ENCODE measurements around the gene PSMD7. TPM values are rescaled to one million over a fixed set of nuclear protein-coding genes. Genes with fewer than 3 reads are reported as not detected.

The PSMD7 gene
- total and polyA plus RNA-seq, 2 donors (not counting 1 experiment from before 2014, with no cell fraction given) = 34.1 to 60.8 TPM

GRCh38 chr16:74253161-74253938, 43.3 kb upstream of the PSMD7 start:
- Histone ChIP-seq H3K9ac (ENCODE audit: low read length) (no peak overlapping the region), H3K4me2 (replicated peaks; ENCODE audit: low read depth, low read length, poor library complexity, severe bottlenecking) (no peak overlapping the region), H3K4me1 (ENCODE audit: control insufficient read depth in 2 of 2, insufficient read depth in 2 of 2, low read length in 2 of 2) (peaks cover 6 to 10% of the 10 kb centered on the region in 2 donors), H3K79me2 (ENCODE audit: control insufficient read depth, insufficient read depth, low read length) (no peaks in the 10 kb centered on the region), H3K9me3 (ENCODE audit: control extremely low read depth in 1 of 3, control insufficient read depth in 2 of 3, insufficient read depth in 1 of 3, low read length in 2 of 3) (peaks cover 0 to 1% (median 0%) of the 10 kb centered on the region in 3 donors), H3K27ac (ENCODE audit: low read length in 2 of 2) (no peak overlapping the region), H3K4me3 (ENCODE audit: control extremely low read depth in 1 of 5, extremely low read depth in 1 of 5, insufficient read depth in 1 of 5, low read depth in 2 of 5, low read length in 4 of 5) (no peak overlapping the region), H4K20me1 (ENCODE audit: control insufficient read depth, insufficient read depth, low read length, poor library complexity, severe bottlenecking) (no peaks in the 10 kb centered on the region), H3K27me3 (replicated peaks in 1 of 4; ENCODE audit: control extremely low read depth in 1 of 4, control insufficient read depth in 3 of 4, insufficient read depth in 4 of 4, low read length in 3 of 4) (peaks cover 0 to 2% (median 0%) of the 10 kb centered on the region in 4 experiments), H2AFZ (ENCODE audit: insufficient read depth, low read depth, low read length, poor library complexity, severe bottlenecking) (no peak overlapping the region), H3K36me3 (replicated peaks in 1 of 2; ENCODE audit: control extremely low read depth in 1 of 2, control insufficient read depth in 1 of 2, extremely low read depth in 1 of 2, insufficient read depth in 2 of 2, low read length in 1 of 2) (no peaks in the 10 kb centered on the region)
- ChIA-PET POLR2A (no interaction called here), CTCF (no interaction called here)
- H3K27ac Mint-ChIP-seq = no peak overlapping the region
- intact Hi-C loops (cut with micrococcal nuclease) = no loop called here
- WGBS (ENCODE audit: insufficient coverage) = 88% methylated on average over 3 of the region's 6 CpGs
- ATAC-seq (ENCODE audit: low read depth) (no peak), DNase-seq (no peak)
- H3K9me3 Mint-ChIP-seq (ENCODE audit: insufficient read depth) = no peaks in the 10 kb centered on the region
- TF ChIP-seq EZH2 (IDR thresholded peaks at IDR 0.05; ENCODE audit: borderline replicate concordance, insufficient read depth, low read depth, low read length, poor library complexity, severe bottlenecking) (no peak), CTCF (IDR thresholded peaks at IDR 0.05) (no peak)
- H3K4me1 Mint-ChIP-seq = peaks cover 8% of the 10 kb centered on the region
- H3K27me3 Mint-ChIP-seq = peaks cover 21% of the 10 kb centered on the region
- no peak overlapping the region for H3K4me3 Mint-ChIP-seq

GRCh38 chr16:74257061-74257460, 39.6 kb upstream of the PSMD7 start:
- Mint-ChIP-seq H3K27me3 (peaks cover 8% of the 10 kb centered on the region), H3K9me3 (ENCODE audit: insufficient read depth) (no peaks in the 10 kb centered on the region), H3K4me1 (peaks cover 8% of the 10 kb centered on the region), H3K4me3 (no peak overlapping the region), H3K27ac (no peak overlapping the region)
- Histone ChIP-seq H3K36me3 (replicated peaks in 1 of 2; ENCODE audit: control extremely low read depth in 1 of 2, control insufficient read depth in 1 of 2, extremely low read depth in 1 of 2, insufficient read depth in 2 of 2, low read length in 1 of 2) (no peaks in the 10 kb centered on the region), H3K4me2 (replicated peaks; ENCODE audit: low read depth, low read length, poor library complexity, severe bottlenecking) (peak overlapping the region; percentile 27), H3K4me1 (ENCODE audit: control insufficient read depth in 2 of 2, insufficient read depth in 2 of 2, low read length in 2 of 2) (peaks cover 6 to 10% of the 10 kb centered on the region in 2 donors), H4K20me1 (ENCODE audit: control insufficient read depth, insufficient read depth, low read length, poor library complexity, severe bottlenecking) (no peaks in the 10 kb centered on the region), H3K27ac (ENCODE audit: low read length in 2 of 2) (no peak overlapping the region), H3K27me3 (replicated peaks in 1 of 4; ENCODE audit: control extremely low read depth in 1 of 4, control insufficient read depth in 3 of 4, insufficient read depth in 4 of 4, low read length in 3 of 4) (no peaks in the 10 kb centered on the region), H3K79me2 (ENCODE audit: control insufficient read depth, insufficient read depth, low read length) (no peaks in the 10 kb centered on the region), H3K9ac (ENCODE audit: low read length) (no peak overlapping the region), H3K9me3 (ENCODE audit: control extremely low read depth in 1 of 3, control insufficient read depth in 2 of 3, insufficient read depth in 1 of 3, low read length in 2 of 3) (no peaks in the 10 kb centered on the region), H3K4me3 (ENCODE audit: control extremely low read depth in 1 of 5, extremely low read depth in 1 of 5, insufficient read depth in 1 of 5, low read depth in 2 of 5, low read length in 4 of 5) (no peak overlapping the region), H2AFZ (ENCODE audit: insufficient read depth, low read depth, low read length, poor library complexity, severe bottlenecking) (no peak overlapping the region)
- no peak for TF ChIP-seq CTCF (IDR thresholded peaks at IDR 0.05)
- no peak for TF ChIP-seq EZH2 (IDR thresholded peaks at IDR 0.05; ENCODE audit: borderline replicate concordance, insufficient read depth, low read depth, low read length, poor library complexity, severe bottlenecking)
- ATAC-seq (ENCODE audit: low read depth) (peak; percentile 17), DNase-seq (peak; percentile 34)
- 0% methylated on average over 3 of the region's 7 CpGs for WGBS (ENCODE audit: insufficient coverage)
- POLR2A ChIA-PET = no interaction called here
- intact Hi-C loops (cut with micrococcal nuclease) = no loop called here
- CTCF ChIA-PET = no interaction called here

Measured in B cell (primary cell).